NCI-H2196 (cell line): ENCODE results near the gene ARHGAP31.
A peak's percentile ranks its signal among the peaks of the same experiment; 100 is the strongest.

Experiments
- DNase-seq: peaks from one replicate; lab custom pipeline; 2025; ENCODE audit not compliant: unreplicated experiment; lab: John Stamatoyannopoulos, UW

The ARHGAP31 gene

DNA sequence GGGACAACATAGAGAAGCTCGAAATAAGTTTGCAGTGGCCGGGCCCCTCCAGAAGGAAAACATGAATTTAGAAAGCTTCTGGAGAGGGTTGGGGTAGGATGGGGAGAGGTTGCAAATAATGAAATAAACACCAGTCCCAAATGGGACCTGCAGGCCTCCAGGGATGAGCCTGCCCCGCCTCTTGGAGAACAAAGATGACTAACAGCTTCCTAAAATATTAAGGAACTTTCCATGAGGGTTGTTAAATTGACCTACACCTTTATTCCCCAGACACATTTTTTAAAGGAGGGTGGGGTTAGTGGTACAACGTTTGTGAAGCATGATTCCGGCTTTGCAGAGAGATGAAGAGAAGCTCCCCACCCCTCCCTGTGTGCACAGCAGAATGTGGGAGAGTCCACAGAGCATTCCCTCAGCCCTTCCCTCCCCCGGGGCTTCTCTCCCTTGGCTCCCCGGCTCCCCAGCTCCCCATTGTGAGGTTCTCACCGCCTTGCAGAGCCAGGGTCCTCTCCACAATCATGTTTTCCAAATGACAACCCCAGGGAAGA is 84.1 kb downstream of the ARHGAP31 start:
- DNase-seq: no peak

- DNase-seq: peak; percentile 47
Measured at GRCh38 chr3:119380697-119381096, 86.5 kb downstream of the ARHGAP31 start.

GRCh38 chr3:119382134-119382533 is 88.0 kb downstream of the ARHGAP31 start:
- DNase-seq: no peak

DNA sequence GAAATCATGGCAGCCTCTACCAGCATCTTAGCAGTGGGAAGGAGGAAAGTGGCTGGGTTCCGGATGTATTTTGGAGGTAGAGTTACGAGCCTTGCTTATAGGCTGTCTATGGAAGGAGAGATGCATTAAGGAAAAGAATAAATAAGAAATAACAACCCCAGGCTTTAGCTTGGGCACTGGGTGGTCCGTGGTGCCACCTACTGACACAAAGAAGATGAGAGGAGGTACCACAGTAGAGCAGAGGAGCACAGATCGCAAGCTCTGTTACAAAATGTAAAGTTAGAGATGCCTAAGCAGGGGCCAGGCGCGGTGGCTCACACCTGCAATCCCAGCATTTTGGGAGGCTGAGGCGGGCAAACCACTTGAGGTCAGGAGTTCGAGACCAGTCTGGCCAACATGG is 94.4 kb downstream of the ARHGAP31 start:
- DNase-seq: no peak

GRCh38 chr3:119395923-119396358 is 101.8 kb downstream of the ARHGAP31 start:
- no peak for DNase-seq

DNA sequence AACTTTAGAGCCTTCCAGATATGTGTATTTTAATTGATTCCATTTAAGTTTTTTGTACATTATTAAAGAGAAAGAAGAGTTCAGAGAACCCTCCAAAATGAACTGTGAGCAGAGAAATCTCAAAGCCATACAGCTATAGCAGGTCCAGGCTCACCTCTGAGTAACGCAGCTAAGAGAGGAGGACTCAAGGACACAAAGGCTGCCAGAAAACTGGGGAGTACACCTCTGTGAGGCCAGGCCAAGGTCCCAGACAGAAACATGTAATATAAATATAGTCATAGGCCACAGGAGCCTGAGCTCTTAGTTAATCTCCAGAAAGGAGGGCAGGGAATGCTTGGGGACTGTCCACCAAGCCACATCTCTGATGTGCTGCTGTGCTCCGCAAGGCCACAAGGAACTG is 102.7 kb downstream of the ARHGAP31 start:
- no peak for DNase-seq

DNA sequence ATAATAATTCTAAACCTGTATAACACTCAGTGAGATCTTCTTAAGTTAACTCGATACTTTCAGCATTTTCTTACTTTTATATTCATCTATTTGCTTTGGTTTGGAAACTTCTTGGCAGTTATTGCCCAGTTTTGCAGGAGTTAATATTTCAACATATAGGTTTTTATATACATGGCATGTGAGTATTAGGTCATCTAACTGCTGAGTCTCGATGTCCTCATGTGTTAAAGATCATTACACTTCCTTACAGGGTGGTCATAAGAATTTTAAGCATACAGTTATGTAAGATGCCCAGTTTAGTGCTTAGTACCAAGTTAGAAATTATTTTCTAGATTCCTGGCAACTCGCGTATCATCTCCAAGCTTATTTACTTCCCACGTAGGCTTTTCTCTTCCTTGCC is 106.3 kb downstream of the ARHGAP31 start:
- DNase-seq: no peak

GRCh38 chr3:119401069-119401468 is 106.9 kb downstream of the ARHGAP31 start:
- DNase-seq: no peak

- DNase-seq: no peak
Measured at GRCh38 chr3:119401503-119402440, 107.6 kb downstream of the ARHGAP31 start.

- DNase-seq: no peak
Measured at GRCh38 chr3:119402791-119403190, 108.6 kb downstream of the ARHGAP31 start.

DNA sequence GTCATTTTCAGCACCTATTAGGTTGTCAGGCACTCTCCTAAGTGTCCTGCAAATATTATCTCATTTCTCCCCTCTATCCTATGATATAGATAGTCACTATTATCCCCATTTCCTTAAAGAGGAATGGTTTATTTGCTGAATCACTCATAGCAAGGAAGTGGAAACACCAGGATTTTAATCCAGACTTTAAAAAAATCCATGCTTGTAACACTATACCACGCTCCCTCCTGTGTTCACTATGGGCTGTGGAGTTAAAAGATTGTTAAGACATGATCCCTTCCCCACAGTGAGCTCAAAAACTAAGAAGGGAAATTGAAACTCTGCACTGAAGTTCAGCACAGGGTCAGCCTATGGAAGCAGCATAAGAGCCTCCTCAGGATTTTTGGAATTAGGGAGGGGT is 109.0 kb downstream of the ARHGAP31 start:
- no peak for DNase-seq

GRCh38 chr3:119405315-119405714 is 111.1 kb downstream of the ARHGAP31 start:
- no peak for DNase-seq

DNA sequence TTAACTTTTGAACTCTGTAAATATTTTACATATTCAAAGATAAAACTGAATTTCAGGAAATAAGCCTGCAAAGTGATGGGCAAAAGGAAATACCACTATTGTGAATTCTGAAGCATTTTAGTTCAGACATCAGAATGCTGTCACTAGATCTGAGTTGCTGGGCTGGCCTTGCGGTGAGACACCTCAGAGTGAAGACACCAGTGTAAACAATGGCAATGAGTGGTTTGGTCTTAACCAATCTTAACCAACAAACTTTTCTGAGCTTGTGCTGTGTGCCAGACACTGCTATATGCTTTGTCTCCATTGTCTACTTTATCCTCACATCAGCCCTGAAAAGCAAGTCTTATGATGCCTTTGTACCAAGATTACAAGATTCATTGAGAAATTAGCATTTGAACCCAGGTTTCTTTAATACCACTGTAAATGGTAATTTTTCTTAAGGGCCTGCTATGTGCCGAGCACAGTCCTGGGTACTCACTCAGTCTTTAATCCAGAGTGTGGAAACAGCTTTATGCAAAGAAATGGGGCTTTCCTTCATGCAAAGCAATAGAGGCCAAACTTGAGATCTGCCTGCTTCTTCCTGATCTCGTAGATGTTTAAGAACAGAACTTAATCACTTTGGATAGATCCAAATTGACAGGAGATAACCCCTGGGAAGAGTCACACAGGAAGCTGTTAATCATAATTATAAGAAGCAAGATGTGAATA is 114.2 kb downstream of the ARHGAP31 start:
- DNase-seq: no peak

- no peak for DNase-seq
Measured at GRCh38 chr3:119409844-119410243, 115.7 kb downstream of the ARHGAP31 start.

DNA sequence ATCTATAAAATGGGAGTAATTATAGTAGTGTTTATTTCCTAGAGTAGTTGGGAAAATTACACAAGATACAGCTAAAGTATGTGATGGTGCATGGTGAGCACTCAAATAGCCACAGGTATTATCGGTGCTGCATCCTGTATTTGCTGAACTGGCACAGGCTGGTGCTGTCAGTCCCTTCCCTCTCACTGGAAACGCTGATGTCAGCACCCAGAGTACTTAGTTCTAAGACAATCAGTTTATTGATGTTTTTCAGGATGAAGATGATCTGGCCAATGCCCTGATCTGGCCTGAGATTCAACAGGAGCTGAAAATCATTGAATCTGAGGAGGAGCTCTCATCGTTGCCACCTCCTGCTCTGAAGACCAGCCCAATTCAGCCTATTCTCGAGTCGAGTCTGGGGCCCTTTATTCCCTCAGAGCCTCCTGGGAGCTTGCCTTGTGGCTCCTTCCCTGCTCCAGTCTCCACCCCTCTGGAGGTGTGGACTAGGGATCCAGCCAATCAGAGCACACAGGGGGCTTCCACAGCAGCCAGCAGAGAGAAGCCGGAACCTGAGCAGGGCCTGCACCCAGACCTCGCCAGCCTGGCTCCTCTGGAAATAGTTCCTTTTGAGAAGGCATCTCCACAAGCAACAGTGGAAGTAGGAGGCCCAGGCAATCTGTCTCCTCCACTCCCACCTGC is 119.6 kb downstream of the ARHGAP31 start:
- no peak for DNase-seq

GRCh38 chr3:119416873-119417272 is 122.7 kb downstream of the ARHGAP31 start:
- DNase-seq: no peak

GRCh38 chr3:119417771-119418512 is 123.8 kb downstream of the ARHGAP31 start:
- DNase-seq: no peak

DNA sequence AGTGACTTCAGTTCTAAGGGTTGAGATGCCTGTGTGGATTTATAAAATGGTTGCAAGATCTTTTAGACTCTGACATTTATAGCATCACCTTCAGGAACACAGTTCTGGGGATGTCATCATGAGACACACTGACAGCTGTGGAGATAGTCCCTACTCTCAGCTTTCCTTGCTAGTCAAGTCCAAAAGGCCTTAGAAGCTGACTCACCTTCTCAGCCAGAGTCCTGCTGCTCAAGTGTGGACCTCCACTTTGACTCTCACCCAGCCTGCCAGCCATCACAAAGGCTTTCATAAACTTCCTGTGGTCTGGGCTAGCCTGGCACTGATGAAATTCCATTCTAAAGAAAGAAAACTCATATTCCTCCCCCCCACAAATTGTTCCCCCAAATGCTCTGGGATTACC is 124.5 kb downstream of the ARHGAP31 start:
- no peak for DNase-seq

DNA sequence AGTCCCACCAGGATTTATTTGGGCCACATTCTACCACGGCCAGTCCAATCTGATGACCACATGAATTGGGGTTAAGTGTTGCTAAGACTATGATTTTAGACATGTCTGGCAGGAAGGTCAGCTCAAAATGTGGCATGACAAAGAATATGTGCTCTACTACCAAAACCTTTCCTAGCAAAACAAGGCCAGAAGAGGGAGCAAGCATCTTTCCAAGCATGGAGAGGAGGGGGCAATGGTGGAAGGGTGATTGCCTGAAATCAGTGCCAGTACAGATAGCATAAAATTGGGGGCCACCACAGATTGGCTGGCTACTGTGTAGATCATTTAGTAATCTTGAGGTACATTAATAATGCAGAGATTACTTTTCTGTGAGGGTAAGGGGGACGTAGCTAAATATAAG is 126.0 kb downstream of the ARHGAP31 start:
- no peak for DNase-seq

DNA sequence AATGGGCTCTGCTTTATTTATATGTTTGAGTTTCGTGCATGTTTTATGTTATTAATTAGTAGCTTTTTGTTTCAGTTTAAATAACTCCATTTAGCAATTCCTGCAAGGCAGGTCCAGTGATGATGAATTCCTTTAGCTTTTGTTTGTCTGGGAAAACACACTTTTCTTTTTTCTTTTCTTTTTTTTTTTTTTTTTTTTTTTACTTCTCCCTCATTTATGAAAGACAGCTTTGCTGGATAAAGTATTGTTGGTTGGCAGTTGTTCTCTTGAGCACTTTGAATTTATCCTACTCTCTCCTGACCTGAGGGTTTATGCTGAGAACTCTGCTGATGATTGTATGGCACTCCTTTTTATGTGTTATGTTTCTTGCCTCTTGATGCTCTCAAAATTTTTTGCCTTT is 133.5 kb downstream of the ARHGAP31 start:
- no peak for DNase-seq

DNA sequence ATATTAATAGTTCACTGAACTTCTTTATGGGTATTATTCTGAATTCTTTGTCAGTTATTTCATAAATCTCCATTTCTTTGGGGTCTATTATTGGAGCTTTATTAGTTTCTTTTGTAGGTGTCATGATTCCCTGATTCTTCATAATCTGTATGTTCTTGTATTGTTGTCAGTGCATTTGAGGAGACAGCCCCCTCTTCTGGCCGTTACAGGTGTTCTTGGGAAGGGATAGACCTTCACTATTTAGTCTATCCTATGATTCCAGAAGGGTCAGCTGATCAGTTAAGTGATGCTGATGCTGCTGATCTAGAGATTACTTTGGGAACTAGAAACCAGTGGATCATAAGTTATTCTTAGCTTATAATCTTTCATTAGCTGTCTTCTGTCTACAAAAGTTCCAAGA is 134.4 kb downstream of the ARHGAP31 start:
- no peak for DNase-seq
